ENCODE results near the gene GRID1.

The GRID1 gene

DNA sequence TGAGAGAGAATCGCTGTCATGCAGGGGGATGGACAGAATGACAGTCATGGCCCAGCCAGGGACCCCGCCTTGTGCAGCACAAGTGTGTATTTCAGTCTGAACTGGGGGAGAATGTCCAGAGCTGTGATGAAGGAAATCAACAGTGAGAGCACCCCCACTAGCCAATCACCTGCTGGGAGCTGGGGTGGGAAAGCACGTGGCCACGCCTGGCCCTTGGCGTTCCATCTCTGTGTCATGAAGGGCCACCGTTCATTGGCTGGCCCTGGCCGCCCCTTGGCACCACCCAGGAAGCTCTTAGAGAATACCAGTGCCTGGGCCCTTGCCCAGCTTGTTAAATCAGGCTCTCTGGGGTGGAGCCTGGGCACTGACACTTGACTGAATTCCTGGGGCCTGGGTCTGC is 22.8 kb downstream of the GRID1 start:
- no peak overlapping the region for H3K27ac Mint-ChIP-seq
- peaks cover 4% of the 10 kb centered on the region for H3K4me1 Mint-ChIP-seq
- no peak overlapping the region for H3K4me3 Mint-ChIP-seq
- TF ChIP-seq, protein P1, sequence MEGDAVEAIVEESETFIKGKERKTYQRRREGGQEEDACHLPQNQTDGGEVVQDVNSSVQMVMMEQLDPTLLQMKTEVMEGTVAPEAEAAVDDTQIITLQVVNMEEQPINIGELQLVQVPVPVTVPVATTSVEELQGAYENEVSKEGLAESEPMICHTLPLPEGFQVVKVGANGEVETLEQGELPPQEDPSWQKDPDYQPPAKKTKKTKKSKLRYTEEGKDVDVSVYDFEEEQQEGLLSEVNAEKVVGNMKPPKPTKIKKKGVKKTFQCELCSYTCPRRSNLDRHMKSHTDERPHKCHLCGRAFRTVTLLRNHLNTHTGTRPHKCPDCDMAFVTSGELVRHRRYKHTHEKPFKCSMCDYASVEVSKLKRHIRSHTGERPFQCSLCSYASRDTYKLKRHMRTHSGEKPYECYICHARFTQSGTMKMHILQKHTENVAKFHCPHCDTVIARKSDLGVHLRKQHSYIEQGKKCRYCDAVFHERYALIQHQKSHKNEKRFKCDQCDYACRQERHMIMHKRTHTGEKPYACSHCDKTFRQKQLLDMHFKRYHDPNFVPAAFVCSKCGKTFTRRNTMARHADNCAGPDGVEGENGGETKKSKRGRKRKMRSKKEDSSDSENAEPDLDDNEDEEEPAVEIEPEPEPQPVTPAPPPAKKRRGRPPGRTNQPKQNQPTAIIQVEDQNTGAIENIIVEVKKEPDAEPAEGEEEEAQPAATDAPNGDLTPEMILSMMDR (IDR thresholded peaks at IDR 0.05; ENCODE audit: unreplicated experiment in 3 of 3): no peak
- peaks cover 23% of the 10 kb centered on the region for H3K27me3 Mint-ChIP-seq (ENCODE audit: low read depth)
- no peaks in the 10 kb centered on the region for H3K9me3 Mint-ChIP-seq
- no peaks in the 10 kb centered on the region for H3K36me3 Mint-ChIP-seq (ENCODE audit: low read depth)

DNA sequence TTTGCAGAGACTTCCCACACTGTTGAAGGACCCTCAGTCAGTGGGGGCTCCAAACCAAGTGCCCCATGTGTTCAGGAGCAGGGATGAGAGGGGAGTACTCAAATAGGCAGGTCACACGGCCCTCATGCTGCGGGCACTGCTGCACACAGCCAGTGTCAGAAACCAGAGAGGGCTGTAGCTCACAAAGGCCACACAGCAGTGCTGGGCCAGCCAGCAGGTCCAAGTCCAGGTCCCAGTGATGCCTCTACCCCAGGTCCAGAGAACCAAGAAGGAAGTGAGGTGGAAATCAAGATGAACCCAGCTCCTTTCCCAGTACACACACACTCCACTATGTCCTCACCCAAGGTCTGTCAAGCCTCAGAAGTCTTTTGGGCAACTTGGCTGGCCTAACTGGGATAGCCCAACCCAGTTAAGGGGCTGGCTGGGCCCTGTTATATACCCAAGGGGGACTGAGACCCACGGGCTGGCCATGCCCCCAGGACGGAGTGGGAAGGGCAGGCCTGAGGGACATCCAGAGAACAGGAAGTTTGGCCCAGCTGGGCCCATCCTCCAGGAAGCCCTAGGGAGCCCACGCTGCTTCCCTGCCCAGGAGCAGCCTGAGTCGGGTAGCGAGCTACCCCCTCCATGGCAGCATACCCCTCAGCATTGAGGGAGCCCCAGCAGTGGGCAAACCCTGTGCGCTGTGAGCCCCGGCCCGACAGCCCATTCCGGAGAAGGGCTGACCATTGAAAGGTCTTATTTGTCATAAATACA is 24.3 kb downstream of the GRID1 start:
- Mint-ChIP-seq H3K4me1 (peaks cover 4% of the 10 kb centered on the region), H3K27me3 (ENCODE audit: low read depth) (peaks cover 18% of the 10 kb centered on the region), H3K4me3 (no peak overlapping the region), H3K36me3 (ENCODE audit: low read depth) (no peaks in the 10 kb centered on the region), H3K9me3 (no peaks in the 10 kb centered on the region), H3K27ac (no peak overlapping the region)
- TF ChIP-seq, protein P1 (IDR thresholded peaks at IDR 0.05; ENCODE audit: unreplicated experiment in 3 of 3): no peak

DNA sequence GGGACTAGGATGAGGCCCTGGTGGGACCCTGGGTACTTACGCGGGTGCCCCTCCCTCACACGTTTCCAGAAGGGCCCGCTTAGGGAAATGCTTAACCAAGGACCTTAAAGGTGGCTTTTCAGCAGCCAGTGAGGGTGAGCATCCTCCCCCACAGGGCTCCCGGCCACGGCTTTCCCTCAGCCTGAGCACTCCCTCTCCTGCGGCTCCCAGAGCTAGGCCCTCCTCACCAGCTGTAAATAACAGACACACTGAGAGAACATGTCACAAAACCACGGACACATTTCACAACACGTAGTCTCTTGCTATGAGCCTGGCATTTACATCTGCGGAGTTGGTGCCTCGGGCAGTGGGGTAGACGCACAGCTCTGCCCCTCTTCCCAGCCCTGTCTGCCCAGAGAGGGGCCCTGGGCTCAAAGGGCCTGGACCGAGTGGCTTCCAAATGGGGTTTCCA is 25.2 kb downstream of the GRID1 start:
- Mint-ChIP-seq H3K4me3 (no peak overlapping the region), H3K9me3 (no peaks in the 10 kb centered on the region), H3K27ac (no peak overlapping the region), H3K27me3 (ENCODE audit: low read depth) (peaks cover 17% of the 10 kb centered on the region), H3K36me3 (ENCODE audit: low read depth) (no peaks in the 10 kb centered on the region), H3K4me1 (peaks cover 4% of the 10 kb centered on the region)
- TF ChIP-seq, protein P1 (IDR thresholded peaks at IDR 0.05; ENCODE audit: unreplicated experiment in 3 of 3): no peak

DNA sequence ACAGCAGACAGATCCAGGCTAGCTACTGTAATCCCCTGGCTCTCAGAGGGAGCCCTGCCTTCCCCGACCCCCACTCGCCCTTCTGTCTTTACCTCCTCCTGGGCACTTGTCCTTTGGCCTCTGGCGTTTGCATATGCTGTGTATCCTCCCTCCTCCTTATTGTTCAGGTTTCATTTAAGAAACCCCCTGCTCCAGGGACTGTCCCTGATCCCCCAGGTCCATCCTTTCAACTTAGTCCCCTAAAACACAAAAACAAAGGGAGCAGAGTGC is 25.7 kb downstream of the GRID1 start:
- Mint-ChIP-seq H3K36me3 (ENCODE audit: low read depth) (no peaks in the 10 kb centered on the region), H3K4me1 (peaks cover 4% of the 10 kb centered on the region), H3K27ac (peak overlapping the region in 1 of 3 experiments; percentile 35), H3K9me3 (no peaks in the 10 kb centered on the region), H3K27me3 (ENCODE audit: low read depth) (peaks cover 17% of the 10 kb centered on the region), H3K4me3 (no peak overlapping the region)
- TF ChIP-seq, protein P1 (IDR thresholded peaks at IDR 0.05; ENCODE audit: unreplicated experiment in 3 of 3): no peak

DNA sequence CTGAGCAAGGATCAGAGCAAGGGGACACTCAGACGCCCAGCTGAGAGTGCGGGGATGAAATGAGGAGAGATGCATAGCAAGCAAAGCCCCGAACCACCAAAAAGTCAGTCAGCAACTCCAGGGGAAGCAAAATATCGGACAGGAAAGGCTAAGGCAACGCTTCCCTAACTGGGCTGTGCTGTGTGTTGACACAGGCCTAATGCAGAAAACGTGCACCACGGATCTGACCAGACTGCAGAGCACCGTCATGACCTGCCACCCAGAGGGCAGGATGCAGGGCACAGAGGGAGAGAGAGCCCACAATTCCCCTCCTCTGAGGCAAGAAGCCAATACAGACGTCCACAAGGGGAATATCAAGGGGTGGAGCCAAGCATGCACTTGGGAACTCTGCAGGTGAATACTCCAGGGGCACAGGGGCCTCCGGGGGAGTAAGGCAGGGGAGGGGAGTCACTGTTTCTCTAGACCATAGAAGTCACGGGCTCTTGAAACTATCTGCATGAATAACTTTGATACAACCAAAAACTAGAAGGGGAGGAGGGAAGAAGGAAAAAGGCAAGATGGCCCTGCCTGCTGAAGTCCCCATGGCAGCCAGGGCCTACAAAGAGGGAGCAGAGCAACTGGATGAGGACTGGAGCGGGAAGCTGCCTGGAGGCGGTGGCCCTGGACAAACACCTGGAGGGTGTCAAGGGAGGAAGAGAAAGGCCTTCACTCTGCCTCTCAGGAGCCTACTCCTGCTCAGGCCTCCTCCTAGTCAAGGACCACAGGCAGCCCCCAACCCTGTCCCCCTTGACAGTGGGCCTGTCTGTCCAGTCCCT is 26.2 kb downstream of the GRID1 start:
- Mint-ChIP-seq H3K36me3 (ENCODE audit: low read depth) (no peaks in the 10 kb centered on the region), H3K27ac (peak overlapping the region in 1 of 3 experiments; percentile 35), H3K27me3 (ENCODE audit: low read depth) (peaks cover 12% of the 10 kb centered on the region), H3K9me3 (no peaks in the 10 kb centered on the region), H3K4me1 (peaks cover 4% of the 10 kb centered on the region), H3K4me3 (no peak overlapping the region)
- TF ChIP-seq, protein P1 (IDR thresholded peaks at IDR 0.05; ENCODE audit: unreplicated experiment in 3 of 3): no peak

Data from nephron (organoid).